GM19035 (cell line): Measurements from ENCODE around the gene UTS2B.
A peak's percentile ranks its signal among the peaks of the same experiment; 100 is the strongest.

Experiments
- ATAC-seq: cut with Tn5 transposase; IDR thresholded peaks from one replicate; pipeline ENCODE4 v1.9.1; 2021; ENCODE audit not compliant: unreplicated experiment

The UTS2B gene

GRCh38 chr3:191329654-191330529, at the start of gene UTS2B:
Gene UTS2B, minus strand, starts transcription at chr3:191330526. Its CDS starts 48,337 bp downstream, at chr3:191282189.
- peak; percentile 29 for ATAC-seq

GRCh38 chr3:191380001-191380400, 49.7 kb upstream of the UTS2B start:
- ATAC-seq, result no peak

GRCh38 chr3:191379446-191379845, 49.1 kb upstream of the UTS2B start:
- no peak for ATAC-seq

GRCh38 chr3:191378142-191378812, 48.0 kb upstream of the UTS2B start:
- ATAC-seq, result no peak

- no peak for ATAC-seq
Observed at GRCh38 chr3:191376516-191377141, 46.3 kb upstream of the UTS2B start.

GRCh38 chr3:191373327-191373726, 43.0 kb upstream of the UTS2B start:
- ATAC-seq, result no peak

GRCh38 chr3:191372122-191372521, 41.8 kb upstream of the UTS2B start:
- no peak for ATAC-seq

GRCh38 chr3:191369616-191370010, 39.3 kb upstream of the UTS2B start:
- ATAC-seq, result no peak

GRCh38 chr3:191368755-191369615, 38.7 kb upstream of the UTS2B start:
- ATAC-seq, result no peak

GRCh38 chr3:191366675-191367074, 36.3 kb upstream of the UTS2B start:
- ATAC-seq, result no peak

GRCh38 chr3:191363221-191363620, 32.9 kb upstream of the UTS2B start:
- ATAC-seq, result no peak

- ATAC-seq, result no peak
Observed at GRCh38 chr3:191362524-191363090, 32.3 kb upstream of the UTS2B start.

- no peak for ATAC-seq
Observed at GRCh38 chr3:191362037-191362436, 31.7 kb upstream of the UTS2B start.

GRCh38 chr3:191361456-191361855, 31.1 kb upstream of the UTS2B start:
- ATAC-seq, result no peak

GRCh38 chr3:191360620-191361019, 30.3 kb upstream of the UTS2B start:
- no peak for ATAC-seq

- peak; percentile 41 for ATAC-seq
Observed at GRCh38 chr3:191358929-191359328, 28.6 kb upstream of the UTS2B start.

- ATAC-seq, result no peak
Observed at GRCh38 chr3:191357909-191358308, 27.6 kb upstream of the UTS2B start.

- no peak for ATAC-seq
Observed at GRCh38 chr3:191356631-191357439, 26.5 kb upstream of the UTS2B start.

GRCh38 chr3:191355406-191355805, 25.1 kb upstream of the UTS2B start:
- peak; percentile 70 for ATAC-seq
